ENCODE data around the gene MEI1.

- TF ChIP-seq, protein P1, sequence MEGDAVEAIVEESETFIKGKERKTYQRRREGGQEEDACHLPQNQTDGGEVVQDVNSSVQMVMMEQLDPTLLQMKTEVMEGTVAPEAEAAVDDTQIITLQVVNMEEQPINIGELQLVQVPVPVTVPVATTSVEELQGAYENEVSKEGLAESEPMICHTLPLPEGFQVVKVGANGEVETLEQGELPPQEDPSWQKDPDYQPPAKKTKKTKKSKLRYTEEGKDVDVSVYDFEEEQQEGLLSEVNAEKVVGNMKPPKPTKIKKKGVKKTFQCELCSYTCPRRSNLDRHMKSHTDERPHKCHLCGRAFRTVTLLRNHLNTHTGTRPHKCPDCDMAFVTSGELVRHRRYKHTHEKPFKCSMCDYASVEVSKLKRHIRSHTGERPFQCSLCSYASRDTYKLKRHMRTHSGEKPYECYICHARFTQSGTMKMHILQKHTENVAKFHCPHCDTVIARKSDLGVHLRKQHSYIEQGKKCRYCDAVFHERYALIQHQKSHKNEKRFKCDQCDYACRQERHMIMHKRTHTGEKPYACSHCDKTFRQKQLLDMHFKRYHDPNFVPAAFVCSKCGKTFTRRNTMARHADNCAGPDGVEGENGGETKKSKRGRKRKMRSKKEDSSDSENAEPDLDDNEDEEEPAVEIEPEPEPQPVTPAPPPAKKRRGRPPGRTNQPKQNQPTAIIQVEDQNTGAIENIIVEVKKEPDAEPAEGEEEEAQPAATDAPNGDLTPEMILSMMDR (IDR thresholded peaks at IDR 0.05; ENCODE audit: insufficient read depth, low read length) = no peak
- TF ChIP-seq REST (IDR thresholded peaks at IDR 0.05; ENCODE audit: insufficient replicate concordance, low read depth) = no peak
- no peak for TF ChIP-seq GABPA (IDR thresholded peaks at IDR 0.05; ENCODE audit: low read depth)
- no peak for TF ChIP-seq POLR2AphosphoS5 (IDR thresholded peaks at IDR 0.05; ENCODE audit: low read depth)
Observed at GRCh38 chr22:41722496-41722895, 23.2 kb downstream of the MEI1 start.

Measured in HL-60 (cell line).